Glutamatergic neuron (in vitro differentiated cells): ENCODE data around the gene LRRC49. TPM values are rescaled to one million over a fixed set of nuclear protein-coding genes. Genes with fewer than 3 reads are reported as not detected.
"Not testable (repeated sequence)": the region's sequence is repeated elsewhere in the genome, so short reads cannot be mapped to it uniquely, and the experiment has no call there.

Source experiments
- DNase-seq: peaks from one replicate; pipeline ENCODE4 v3.0.0; 2022
- H3K27ac Mint-ChIP-seq: one replicate; pipeline ENCODE4 v1.8.0; 2020; ENCODE audit warnings: mild to moderate bottlenecking, mixed read lengths, inconsistent platforms; ENCODE audit not compliant: unreplicated experiment
- H3K27me3 Mint-ChIP-seq: one replicate; pipeline ENCODE4 v1.8.0; 2020; ENCODE audit warnings: mild to moderate bottlenecking, moderate library complexity, mixed read lengths, inconsistent platforms; ENCODE audit not compliant: unreplicated experiment
- H3K36me3 Mint-ChIP-seq: one replicate; pipeline ENCODE4 v1.8.0; 2020; ENCODE audit warnings: mild to moderate bottlenecking, mixed read lengths, inconsistent platforms; ENCODE audit not compliant: unreplicated experiment
- H3K4me1 Mint-ChIP-seq: one replicate; pipeline ENCODE4 v1.8.0; 2020; ENCODE audit warnings: mild to moderate bottlenecking, low read depth, mixed read lengths, inconsistent platforms; ENCODE audit not compliant: unreplicated experiment
- H3K4me3 Mint-ChIP-seq: one replicate; pipeline ENCODE4 v1.8.0; 2020; ENCODE audit warnings: mild to moderate bottlenecking, mixed read lengths, inconsistent platforms; ENCODE audit not compliant: unreplicated experiment
- H3K9me3 Mint-ChIP-seq: one replicate; pipeline ENCODE4 v1.8.0; 2020; ENCODE audit warnings: mild to moderate bottlenecking, moderate library complexity, mixed read lengths, inconsistent platforms; ENCODE audit not compliant: unreplicated experiment
- CTCF ChIP-seq: fragments of 200-600 bp; sonication (generic); IDR thresholded peaks from one replicate; pipeline ENCODE4 v1.5.0; 2021; ENCODE audit not compliant: partially characterized antibody, unreplicated experiment
- total RNA-seq: library from RNA; stranded (reverse); fragmentation: NEBNext Ultra II Directional; extraction: Animal tissue kit (Norgen Biotek cat#: 25700); gene quantifications from one replicate; pipeline ENCODE4 v1.2.1, GENCODE V29; 2021; ENCODE audit not compliant: unreplicated experiment

The LRRC49 gene
- total RNA-seq, 1 donor from 2014 or later: 28.6 TPM

GRCh38 chr15:71042356-71042922 is 149.8 kb downstream of the LRRC49 start:
- no peak for TF ChIP-seq CTCF
- Mint-ChIP-seq H3K27me3 (peaks cover 2% of the 10 kb centered on the region), H3K4me3 (no peak overlapping the region), H3K36me3 (peaks cover 6% of the 10 kb centered on the region), H3K4me1 (no peaks in the 10 kb centered on the region), H3K27ac (no peak overlapping the region), H3K9me3 (no peaks in the 10 kb centered on the region)
- DNase-seq: no peak

- Mint-ChIP-seq H3K4me1 (no peaks in the 10 kb centered on the region), H3K27me3 (peaks cover 2% of the 10 kb centered on the region), H3K4me3 (no peak overlapping the region), H3K36me3 (peaks cover 6% of the 10 kb centered on the region), H3K9me3 (no peaks in the 10 kb centered on the region), H3K27ac (no peak overlapping the region)
- no peak for TF ChIP-seq CTCF
- no peak for DNase-seq
These were observed 150.7 kb downstream of the LRRC49 start for GRCh38 chr15:71043373-71043772.

- Mint-ChIP-seq H3K4me1 (no peaks in the 10 kb centered on the region), H3K36me3 (peaks cover 6% of the 10 kb centered on the region), H3K4me3 (no peak overlapping the region), H3K27ac (no peak overlapping the region), H3K9me3 (no peaks in the 10 kb centered on the region), H3K27me3 (peaks cover 2% of the 10 kb centered on the region)
- no peak for TF ChIP-seq CTCF
- DNase-seq: no peak
These were observed 151.4 kb downstream of the LRRC49 start for GRCh38 chr15:71044006-71044405.

- H3K27me3 Mint-ChIP-seq, H3K9me3 Mint-ChIP-seq, H3K36me3 Mint-ChIP-seq, H3K27ac Mint-ChIP-seq, DNase-seq, H3K4me3 Mint-ChIP-seq, H3K4me1 Mint-ChIP-seq: not testable (repeated sequence)
These were observed 153.5 kb downstream of the LRRC49 start for GRCh38 chr15:71046146-71046545.

- peaks cover 6% of the 10 kb centered on the region for H3K36me3 Mint-ChIP-seq
- no peaks in the 10 kb centered on the region for H3K9me3 Mint-ChIP-seq
- DNase-seq: no peak
- no peak for TF ChIP-seq CTCF
- H3K4me3 Mint-ChIP-seq: no peak overlapping the region
- H3K27ac Mint-ChIP-seq: no peak overlapping the region
- no peaks in the 10 kb centered on the region for H3K4me1 Mint-ChIP-seq
- peaks cover 2% of the 10 kb centered on the region for H3K27me3 Mint-ChIP-seq
These were observed 156.5 kb downstream of the LRRC49 start for GRCh38 chr15:71048913-71049675.
